HCT116 (cell line): ENCODE measurements around the gene AGAP4.
"Not testable (repeated sequence)": the region's sequence is repeated elsewhere in the genome, so short reads cannot be mapped to it uniquely, and the experiment has no call there.

Experiments used
- CEBPB ChIP-seq: IDR thresholded peaks from 2 replicates; pipeline ENCODE4 v1.6.1; 2012; ENCODE audit warnings: low read depth
- CTCF ChIP-seq, 3 experiments: fragments of 200-600 bp in 1 of 3; sonication (generic) in 1 of 3; IDR thresholded peaks in 2 of 3; conservative IDR thresholded peaks in 1 of 3; 2 replicates each; pipeline ENCODE4 v1.5.1; 2012 to 2017; ENCODE audit warnings: low read depth in 2 of 3, low read length in 2 of 3, antibody characterized with exemption in 1 of 3, borderline replicate concordance in 1 of 3, control low read depth in 1 of 3, mild to moderate bottlenecking in 1 of 3, mixed read lengths in 1 of 3, mixed run types in 1 of 3, moderate library complexity in 1 of 3; ENCODE audit not compliant: insufficient read depth in 1 of 3
- EZH2 ChIP-seq: fragments of 200-600 bp; sonication (generic); IDR thresholded peaks from 2 replicates; pipeline ENCODE4 v1.6.1; 2017; ENCODE audit warnings: antibody characterized with exemption, mixed run types
- EZH2phosphoT487 ChIP-seq: fragments of 200-600 bp; IDR thresholded peaks from 2 replicates; pipeline ENCODE4 v1.6.1; 2018; ENCODE audit warnings: antibody characterized with exemption, borderline replicate concordance
- POLR2A ChIP-seq: IDR thresholded peaks from 2 replicates; pipeline ENCODE4 v1.7.0; 2011; ENCODE audit warnings: borderline replicate concordance; ENCODE audit not compliant: insufficient read depth, insufficient read length; ENCODE audit errors: extremely low read depth
- RAD21 ChIP-seq: IDR thresholded peaks from 2 replicates; pipeline ENCODE4 v1.6.1; 2012; ENCODE audit warnings: low read depth, mild to moderate bottlenecking
- REST ChIP-seq: IDR thresholded peaks from 2 replicates; pipeline ENCODE4 v1.6.1; 2012; ENCODE audit warnings: low read depth
- SP1 ChIP-seq: IDR thresholded peaks from 2 replicates; pipeline ENCODE4 v1.6.1; 2012; ENCODE audit warnings: low read depth
- TCF7L2 ChIP-seq: IDR thresholded peaks from 2 replicates; pipeline ENCODE4 v1.7.0; 2011; ENCODE audit warnings: borderline replicate concordance, inconsistent platforms; ENCODE audit not compliant: insufficient read depth, insufficient read length; ENCODE audit errors: extremely low read depth

DNA sequence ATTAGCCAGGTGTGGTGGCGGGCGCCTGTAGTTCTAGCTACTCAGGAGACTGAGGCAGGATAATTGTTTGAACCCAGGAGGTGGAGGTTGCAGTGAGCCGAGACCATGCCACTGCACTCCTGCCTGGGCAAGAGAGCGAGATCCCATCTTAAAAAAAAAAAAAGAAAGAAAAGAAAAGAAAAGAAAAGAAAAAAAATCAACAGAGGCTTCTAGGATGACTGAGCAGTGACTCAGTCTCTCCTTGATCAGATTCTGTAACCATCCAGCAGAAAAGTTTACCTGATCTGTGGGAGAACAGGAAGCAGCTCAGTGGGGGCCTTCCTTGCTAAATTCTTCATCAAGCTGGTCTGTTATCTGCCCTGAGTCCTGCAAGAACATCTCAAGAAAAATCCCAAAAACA is 33.2 kb downstream of the AGAP4 start:
- not testable (repeated sequence) for TF ChIP-seq REST; POLR2A; CTCF (IDR thresholded peaks at IDR 0.05 in 2 of 3, conservative IDR thresholded peaks at IDR 0.05 in 1 of 3; ENCODE audit: borderline replicate concordance in 1 of 3, insufficient read depth in 1 of 3, low read depth in 2 of 3, low read length in 2 of 3); CEBPB; RAD21; SP1; EZH2phosphoT487; EZH2; TCF7L2
